ENCODE measurements around the gene RGS5. TPM values are rescaled to one million over a fixed set of nuclear protein-coding genes. Genes with fewer than 3 reads are reported as not detected.

Gene RGS5
- total and polyA plus RNA-seq, 2 donors (not counting 1 experiment from before 2014, with no cell fraction given) = 0.64 to 1.2 TPM

DNA sequence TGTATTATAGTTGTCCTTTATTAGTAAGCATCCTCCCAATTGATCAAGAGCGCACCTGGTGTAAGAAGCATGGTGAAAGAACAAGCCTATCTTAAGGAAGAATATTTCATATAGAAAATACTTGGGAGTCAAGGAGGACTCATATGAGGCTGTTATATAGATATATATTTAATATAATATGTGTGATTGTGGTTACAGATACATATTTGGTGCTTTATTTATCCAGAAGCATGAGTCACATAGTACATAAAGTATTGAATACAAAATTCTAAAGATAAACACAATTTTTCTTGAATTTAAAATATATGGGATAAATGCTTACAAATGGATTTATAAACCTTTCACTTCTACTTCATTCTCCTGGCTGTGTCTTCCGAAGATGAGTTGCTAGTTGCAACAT, 60.6 kb downstream of the RGS5 start:
- Mint-ChIP-seq H3K27ac (no peak overlapping the region), H3K9me3 (ENCODE audit: insufficient read depth) (no peaks in the 10 kb centered on the region), H3K27me3 (no peaks in the 10 kb centered on the region), H3K4me3 (no peak overlapping the region), H3K4me1 (no peaks in the 10 kb centered on the region)
- Histone ChIP-seq H2AFZ (ENCODE audit: insufficient read depth, low read depth, low read length, poor library complexity, severe bottlenecking) (no peak overlapping the region), H4K20me1 (ENCODE audit: control insufficient read depth, insufficient read depth, low read length, poor library complexity, severe bottlenecking) (no peaks in the 10 kb centered on the region), H3K27me3 (replicated peaks in 1 of 4; ENCODE audit: control extremely low read depth in 1 of 4, control insufficient read depth in 3 of 4, insufficient read depth in 4 of 4, low read length in 3 of 4) (no peaks in the 10 kb centered on the region), H3K4me2 (replicated peaks; ENCODE audit: low read depth, low read length, poor library complexity, severe bottlenecking) (no peak overlapping the region), H3K4me1 (ENCODE audit: control insufficient read depth in 2 of 2, insufficient read depth in 2 of 2, low read length in 2 of 2) (no peaks in the 10 kb centered on the region), H3K9ac (ENCODE audit: low read length) (no peak overlapping the region), H3K9me3 (ENCODE audit: control extremely low read depth in 1 of 3, control insufficient read depth in 2 of 3, insufficient read depth in 1 of 3, low read length in 2 of 3) (no peaks in the 10 kb centered on the region), H3K27ac (ENCODE audit: low read length in 2 of 2) (no peak overlapping the region), H3K36me3 (replicated peaks in 1 of 2; ENCODE audit: control extremely low read depth in 1 of 2, control insufficient read depth in 1 of 2, extremely low read depth in 1 of 2, insufficient read depth in 2 of 2, low read length in 1 of 2) (no peaks in the 10 kb centered on the region), H3K4me3 (ENCODE audit: control extremely low read depth in 1 of 5, extremely low read depth in 1 of 5, insufficient read depth in 1 of 5, low read depth in 2 of 5, low read length in 4 of 5) (no peak overlapping the region), H3K79me2 (ENCODE audit: control insufficient read depth, insufficient read depth, low read length) (no peaks in the 10 kb centered on the region)
- CTCF ChIA-PET = no interaction called here
- WGBS (ENCODE audit: insufficient coverage) = no CpG with 5 or more reads among the region's 2 CpGs
- intact Hi-C loops (cut with micrococcal nuclease) = no loop called here
- TF ChIP-seq EZH2 (IDR thresholded peaks at IDR 0.05; ENCODE audit: borderline replicate concordance, insufficient read depth, low read depth, low read length, poor library complexity, severe bottlenecking) = no peak
- no peak for TF ChIP-seq CTCF (IDR thresholded peaks at IDR 0.05)
- DNase-seq = no peak
- POLR2A ChIA-PET = no interaction called here
- ATAC-seq (ENCODE audit: low read depth) = no peak

- H3K9ac ChIP-seq (ENCODE audit: low read length) = no peak overlapping the region
- no peak overlapping the region for H3K27ac Mint-ChIP-seq
- H2AFZ ChIP-seq (ENCODE audit: insufficient read depth, low read depth, low read length, poor library complexity, severe bottlenecking) = no peak overlapping the region
- no peaks in the 10 kb centered on the region for H3K36me3 ChIP-seq (replicated peaks in 1 of 2; ENCODE audit: control extremely low read depth in 1 of 2, control insufficient read depth in 1 of 2, extremely low read depth in 1 of 2, insufficient read depth in 2 of 2, low read length in 1 of 2)
- H3K4me3 Mint-ChIP-seq = no peak overlapping the region
- DNase-seq (no peak), ATAC-seq (ENCODE audit: low read depth) (no peak)
- H3K27me3 Mint-ChIP-seq = no peaks in the 10 kb centered on the region
- no peaks in the 10 kb centered on the region for H3K79me2 ChIP-seq (ENCODE audit: control insufficient read depth, insufficient read depth, low read length)
- ChIA-PET CTCF (no interaction called here), POLR2A (no interaction called here)
- no peaks in the 10 kb centered on the region for H3K27me3 ChIP-seq (replicated peaks in 1 of 4; ENCODE audit: control extremely low read depth in 1 of 4, control insufficient read depth in 3 of 4, insufficient read depth in 4 of 4, low read length in 3 of 4)
- no peaks in the 10 kb centered on the region for H3K9me3 ChIP-seq (ENCODE audit: control extremely low read depth in 1 of 3, control insufficient read depth in 2 of 3, insufficient read depth in 1 of 3, low read length in 2 of 3)
- intact Hi-C loops (cut with micrococcal nuclease) = no loop called here
- H3K4me1 Mint-ChIP-seq = no peaks in the 10 kb centered on the region
- H3K4me1 ChIP-seq (ENCODE audit: control insufficient read depth in 2 of 2, insufficient read depth in 2 of 2, low read length in 2 of 2) = no peaks in the 10 kb centered on the region
- no CpG with 5 or more reads among the region's 1 CpG for WGBS (ENCODE audit: insufficient coverage)
- no peak overlapping the region for H3K27ac ChIP-seq (ENCODE audit: low read length in 2 of 2)
- no peak overlapping the region for H3K4me3 ChIP-seq (ENCODE audit: control extremely low read depth in 1 of 5, extremely low read depth in 1 of 5, insufficient read depth in 1 of 5, low read depth in 2 of 5, low read length in 4 of 5)
- no peaks in the 10 kb centered on the region for H3K9me3 Mint-ChIP-seq (ENCODE audit: insufficient read depth)
- H4K20me1 ChIP-seq (ENCODE audit: control insufficient read depth, insufficient read depth, low read length, poor library complexity, severe bottlenecking) = no peaks in the 10 kb centered on the region
- H3K4me2 ChIP-seq (replicated peaks; ENCODE audit: low read depth, low read length, poor library complexity, severe bottlenecking) = no peak overlapping the region
- TF ChIP-seq CTCF (IDR thresholded peaks at IDR 0.05) (no peak), EZH2 (IDR thresholded peaks at IDR 0.05; ENCODE audit: borderline replicate concordance, insufficient read depth, low read depth, low read length, poor library complexity, severe bottlenecking) (no peak)
Observed at GRCh38 chr1:163141556-163141955, 61.2 kb downstream of the RGS5 start.

All from B cell (primary cell).